ENCODE measurements around the gene CLEC4E.

The CLEC4E gene

GRCh38 chr12:8556531-8557097 is 15.9 kb upstream of the CLEC4E start:
- TF ChIP-seq CTCF (IDR thresholded peaks at IDR 0.05; ENCODE audit: unreplicated experiment in 3 of 3) = no peak
- H3K36me3 Mint-ChIP-seq (ENCODE audit: low read depth) = no peaks in the 10 kb centered on the region
- H3K4me3 Mint-ChIP-seq = no peak overlapping the region
- H3K27ac Mint-ChIP-seq = no peak overlapping the region
- no peaks in the 10 kb centered on the region for H3K4me1 Mint-ChIP-seq
- no peaks in the 10 kb centered on the region for H3K27me3 Mint-ChIP-seq (ENCODE audit: low read depth)
- H3K9me3 Mint-ChIP-seq = peaks cover 7% of the 10 kb centered on the region

GRCh38 chr12:8554451-8555195 is 13.9 kb upstream of the CLEC4E start:
- no peak for TF ChIP-seq CTCF (IDR thresholded peaks at IDR 0.05; ENCODE audit: unreplicated experiment in 3 of 3)
- no peak overlapping the region for H3K27ac Mint-ChIP-seq
- no peaks in the 10 kb centered on the region for H3K9me3 Mint-ChIP-seq
- no peaks in the 10 kb centered on the region for H3K27me3 Mint-ChIP-seq (ENCODE audit: low read depth)
- H3K4me3 Mint-ChIP-seq = no peak overlapping the region
- H3K4me1 Mint-ChIP-seq = no peaks in the 10 kb centered on the region
- H3K36me3 Mint-ChIP-seq (ENCODE audit: low read depth) = no peaks in the 10 kb centered on the region

GRCh38 chr12:8553088-8553627 is 12.5 kb upstream of the CLEC4E start:
- no peaks in the 10 kb centered on the region for H3K27me3 Mint-ChIP-seq (ENCODE audit: low read depth)
- TF ChIP-seq CTCF (IDR thresholded peaks at IDR 0.05; ENCODE audit: unreplicated experiment in 3 of 3) = no peak
- H3K4me1 Mint-ChIP-seq = no peaks in the 10 kb centered on the region
- H3K27ac Mint-ChIP-seq = no peak overlapping the region
- no peaks in the 10 kb centered on the region for H3K36me3 Mint-ChIP-seq (ENCODE audit: low read depth)
- H3K9me3 Mint-ChIP-seq = no peaks in the 10 kb centered on the region
- H3K4me3 Mint-ChIP-seq = no peak overlapping the region

GRCh38 chr12:8549381-8549780 is 8.7 kb upstream of the CLEC4E start:
- no peaks in the 10 kb centered on the region for H3K4me1 Mint-ChIP-seq
- no peak overlapping the region for H3K4me3 Mint-ChIP-seq
- H3K27ac Mint-ChIP-seq = no peak overlapping the region
- no peaks in the 10 kb centered on the region for H3K9me3 Mint-ChIP-seq
- TF ChIP-seq CTCF (IDR thresholded peaks at IDR 0.05; ENCODE audit: unreplicated experiment in 3 of 3) = no peak
- H3K36me3 Mint-ChIP-seq (ENCODE audit: low read depth) = no peaks in the 10 kb centered on the region
- no peaks in the 10 kb centered on the region for H3K27me3 Mint-ChIP-seq (ENCODE audit: low read depth)

- Mint-ChIP-seq H3K36me3 (ENCODE audit: low read depth) (no peaks in the 10 kb centered on the region), H3K27ac (no peak overlapping the region), H3K4me1 (no peaks in the 10 kb centered on the region), H3K9me3 (no peaks in the 10 kb centered on the region), H3K27me3 (ENCODE audit: low read depth) (no peaks in the 10 kb centered on the region), H3K4me3 (no peak overlapping the region)
- TF ChIP-seq CTCF (IDR thresholded peaks at IDR 0.05; ENCODE audit: unreplicated experiment in 3 of 3) = no peak
These were observed 7.5 kb upstream of the CLEC4E start for GRCh38 chr12:8548192-8548591.

- H3K27me3 Mint-ChIP-seq (ENCODE audit: low read depth) = no peaks in the 10 kb centered on the region
- no peak for TF ChIP-seq CTCF (IDR thresholded peaks at IDR 0.05; ENCODE audit: unreplicated experiment in 3 of 3)
- H3K27ac Mint-ChIP-seq = no peak overlapping the region
- H3K9me3 Mint-ChIP-seq = no peaks in the 10 kb centered on the region
- no peak overlapping the region for H3K4me3 Mint-ChIP-seq
- no peaks in the 10 kb centered on the region for H3K4me1 Mint-ChIP-seq
- H3K36me3 Mint-ChIP-seq (ENCODE audit: low read depth) = no peaks in the 10 kb centered on the region
These were observed 6.9 kb upstream of the CLEC4E start for GRCh38 chr12:8547645-8548044.

Data from nephron (organoid).